T47D (cell line): Measurements from ENCODE around the gene IGFL1.
"Not testable (repeated sequence)": the region's sequence is repeated elsewhere in the genome, so short reads cannot be mapped to it uniquely, and the experiment has no call there.

ENCODE experiments used
- DNase-seq, 2 experiments: peaks; one replicate each; pipeline versions ENCODE4 v3.0.0 to v3.0.0-alpha.2; 2011 to 2012; ENCODE audit warnings: low read depth in 1 of 2, low spot score in 1 of 2
- JUND ChIP-seq: IDR thresholded peaks from 2 replicates; pipeline ENCODE4 v1.6.1; 2012; ENCODE audit warnings: low read depth
- in situ Hi-C: cut with HindIII; loops from 2 replicates; pipeline ENCODE4 v1.10.0; 2016; ENCODE audit warnings: low sequenced_read_pairs, low pct_unique_long_range_greater_than_20kb

IGFL1 gene

GRCh38 chr19:46193678-46194077 is 35.9 kb upstream of the IGFL1 start:
- no peak for TF ChIP-seq JUND
- in situ Hi-C loops, result no loop called here
- no peak for DNase-seq

- in situ Hi-C loops, result no loop called here
- no peak for TF ChIP-seq JUND
- DNase-seq, result no peak
Measured at GRCh38 chr19:46195104-46195503, 34.4 kb upstream of the IGFL1 start.

- DNase-seq, in situ Hi-C loops: not testable (repeated sequence)
Measured at GRCh38 chr19:46195919-46196318, 33.6 kb upstream of the IGFL1 start.

- in situ Hi-C loops, result no loop called here
- no peak for TF ChIP-seq JUND
- no peak for DNase-seq
Measured at GRCh38 chr19:46196410-46197124, 33.0 kb upstream of the IGFL1 start.

- in situ Hi-C loops, result no loop called here
- TF ChIP-seq JUND, result no peak
- DNase-seq, result no peak
Measured at GRCh38 chr19:46197314-46198070, 32.0 kb upstream of the IGFL1 start.

- TF ChIP-seq JUND, result no peak
- DNase-seq, result no peak
- in situ Hi-C loops, result no loop called here
Measured at GRCh38 chr19:46198756-46199155, 30.8 kb upstream of the IGFL1 start.

GRCh38 chr19:46201454-46202310 is 27.9 kb upstream of the IGFL1 start:
- in situ Hi-C loops, result no loop called here
- no peak for DNase-seq

GRCh38 chr19:46202426-46202825 is 27.1 kb upstream of the IGFL1 start:
- no peak for TF ChIP-seq JUND
- DNase-seq, result no peak
- in situ Hi-C loops, result no loop called here

More at GRCh38 chr19:46201454-46202310, 27.9 kb upstream of the IGFL1 start:
- no peak for TF ChIP-seq JUND

- in situ Hi-C loops, result no loop called here
Measured at GRCh38 chr19:46202872-46203860, 26.4 kb upstream of the IGFL1 start.

GRCh38 chr19:46204008-46204407 is 25.5 kb upstream of the IGFL1 start:
- DNase-seq, result no peak
- no peak for TF ChIP-seq JUND
- in situ Hi-C loops, result no loop called here

More at GRCh38 chr19:46202872-46203860, 26.4 kb upstream of the IGFL1 start:
- DNase-seq, result no peak
- no peak for TF ChIP-seq JUND

GRCh38 chr19:46205183-46205984 is 24.2 kb upstream of the IGFL1 start:
- TF ChIP-seq JUND, result no peak
- in situ Hi-C loops, result no loop called here
- no peak for DNase-seq
